Stimulated activated CD4-positive, alpha-beta T cell treated with anti-CD3 and anti-CD28 coated beads, Interleukin-2, amount 100 ng/mL, for 48 hours (primary cell): Measurements from ENCODE around the gene AMD1.

ENCODE experiments used
- DNase-seq, 2 donors: peaks; one replicate each; pipeline ENCODE4 v3.0.0-alpha.2; 2020

Gene AMD1

GRCh38 chr6:110939429-110940200 is 65.0 kb downstream of the AMD1 start:
- DNase-seq: no peak

GRCh38 chr6:110944681-110945151 is 70.1 kb downstream of the AMD1 start:
- DNase-seq: peak; percentile 15 to 20
